CD4-positive, alpha-beta T cell treated with Interferon alpha-2 for 1 hour (primary cell): ENCODE results near the gene ALG5.

Source experiments
- DNase-seq, 2 donors: peaks; one replicate each; pipeline ENCODE4 v3.0.0-alpha.2; 2020 to 2022

ALG5 gene

GRCh38 chr13:36975172-36975571 lies 24.0 kb downstream of the ALG5 start:
- DNase-seq, result no peak

GRCh38 chr13:36973621-36974295 lies 25.4 kb downstream of the ALG5 start:
- no peak for DNase-seq

- no peak for DNase-seq
These were observed 26.1 kb downstream of the ALG5 start for GRCh38 chr13:36973009-36973408.

- DNase-seq, result no peak
These were observed 32.7 kb downstream of the ALG5 start for GRCh38 chr13:36966404-36966803.

GRCh38 chr13:36965767-36966166 lies 33.4 kb downstream of the ALG5 start:
- DNase-seq, result no peak

GRCh38 chr13:36959456-36960116 lies 39.6 kb downstream of the ALG5 start:
- DNase-seq, result no peak

GRCh38 chr13:36954542-36954941 lies 44.6 kb downstream of the ALG5 start:
- DNase-seq, result no peak

- no peak for DNase-seq
These were observed 48.2 kb downstream of the ALG5 start for GRCh38 chr13:36950920-36951319.

GRCh38 chr13:36950330-36950729 lies 48.8 kb downstream of the ALG5 start:
- no peak for DNase-seq

GRCh38 chr13:36945078-36945477 lies 54.1 kb downstream of the ALG5 start:
- no peak for DNase-seq

- no peak for DNase-seq
These were observed 73.5 kb downstream of the ALG5 start for GRCh38 chr13:36925603-36926002.

- no peak for DNase-seq
These were observed 75.1 kb downstream of the ALG5 start for GRCh38 chr13:36924001-36924400.

- no peak for DNase-seq
These were observed 77.4 kb downstream of the ALG5 start for GRCh38 chr13:36921631-36922301.

GRCh38 chr13:36920616-36921185 lies 78.4 kb downstream of the ALG5 start:
- no peak for DNase-seq

GRCh38 chr13:36919833-36920615 lies 79.1 kb downstream of the ALG5 start, which contains the start of gene SMAD9:
Gene SMAD9, minus strand, starts transcription at chr13:36920238. Its CDS starts 40,549 bp downstream, at chr13:36879689.
- no peak for DNase-seq

- no peak for DNase-seq
These were observed 79.8 kb downstream of the ALG5 start for GRCh38 chr13:36919171-36919832.

GRCh38 chr13:36918246-36919131 lies 80.7 kb downstream of the ALG5 start:
- DNase-seq, result no peak

GRCh38 chr13:36917311-36917710 lies 81.8 kb downstream of the ALG5 start:
- DNase-seq, result no peak

- DNase-seq, result no peak
These were observed 83.1 kb downstream of the ALG5 start for GRCh38 chr13:36915896-36916640.

GRCh38 chr13:36915106-36915505 lies 84.0 kb downstream of the ALG5 start:
- no peak for DNase-seq
